Panc1 (cell line): ENCODE data around the gene OBP2A.

Source experiments
- POLR2AphosphoS5 ChIP-seq: IDR thresholded peaks from 2 replicates; pipeline ENCODE4 v1.6.1; 2012; ENCODE audit warnings: mild to moderate bottlenecking, low read depth, low read length, moderate library complexity
- SIN3A ChIP-seq: IDR thresholded peaks from 2 replicates; pipeline ENCODE4 v1.6.1; 2012; ENCODE audit warnings: low read depth, mild to moderate bottlenecking, low read length, moderate library complexity, borderline replicate concordance; ENCODE audit not compliant: insufficient read depth
- TCF7L2 ChIP-seq: IDR thresholded peaks from 2 replicates; pipeline ENCODE4 v1.6.1; 2011; ENCODE audit warnings: mild to moderate bottlenecking, low read depth, low read length, inconsistent platforms
- TF ChIP-seq, protein P1 (sequence below): fragments of 450-650 bp; IDR thresholded peaks from 2 replicates; pipeline ENCODE4 v1.5.1; 2017; ENCODE audit warnings: mild to moderate bottlenecking
- TF ChIP-seq, protein P2 (sequence below), 2 experiments: IDR thresholded peaks; 2 replicates each; pipeline ENCODE4 v1.6.1; 2011 to 2012; ENCODE audit warnings: low read depth in 2 of 2, control low read depth in 1 of 2, low read length in 1 of 2, mild to moderate bottlenecking in 1 of 2, moderate library complexity in 1 of 2; ENCODE audit not compliant: insufficient read depth in 1 of 2

DNA sequence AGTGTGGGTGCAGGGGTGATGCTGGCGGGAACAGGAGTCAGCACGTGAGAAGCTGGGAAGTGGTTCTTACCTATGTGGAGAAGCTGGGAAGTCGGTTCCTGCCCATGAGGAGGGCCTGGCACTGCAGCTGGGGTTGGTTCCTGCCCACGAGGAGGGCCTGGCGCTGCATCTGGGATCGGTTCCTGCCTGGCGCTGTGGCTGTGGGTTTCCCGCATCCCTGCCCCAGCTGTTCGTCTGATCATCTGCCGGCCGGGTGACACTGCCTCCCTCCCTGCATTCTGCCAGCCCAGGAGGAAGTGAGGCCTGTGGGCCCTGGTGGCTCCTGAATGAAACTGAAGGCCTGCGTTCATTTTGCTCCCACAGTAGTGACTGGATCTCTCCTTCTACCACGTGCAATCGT, 5.1 kb downstream of the OBP2A start:
- TF ChIP-seq, protein P1, sequence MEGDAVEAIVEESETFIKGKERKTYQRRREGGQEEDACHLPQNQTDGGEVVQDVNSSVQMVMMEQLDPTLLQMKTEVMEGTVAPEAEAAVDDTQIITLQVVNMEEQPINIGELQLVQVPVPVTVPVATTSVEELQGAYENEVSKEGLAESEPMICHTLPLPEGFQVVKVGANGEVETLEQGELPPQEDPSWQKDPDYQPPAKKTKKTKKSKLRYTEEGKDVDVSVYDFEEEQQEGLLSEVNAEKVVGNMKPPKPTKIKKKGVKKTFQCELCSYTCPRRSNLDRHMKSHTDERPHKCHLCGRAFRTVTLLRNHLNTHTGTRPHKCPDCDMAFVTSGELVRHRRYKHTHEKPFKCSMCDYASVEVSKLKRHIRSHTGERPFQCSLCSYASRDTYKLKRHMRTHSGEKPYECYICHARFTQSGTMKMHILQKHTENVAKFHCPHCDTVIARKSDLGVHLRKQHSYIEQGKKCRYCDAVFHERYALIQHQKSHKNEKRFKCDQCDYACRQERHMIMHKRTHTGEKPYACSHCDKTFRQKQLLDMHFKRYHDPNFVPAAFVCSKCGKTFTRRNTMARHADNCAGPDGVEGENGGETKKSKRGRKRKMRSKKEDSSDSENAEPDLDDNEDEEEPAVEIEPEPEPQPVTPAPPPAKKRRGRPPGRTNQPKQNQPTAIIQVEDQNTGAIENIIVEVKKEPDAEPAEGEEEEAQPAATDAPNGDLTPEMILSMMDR = no peak
- TF ChIP-seq, protein P2, sequence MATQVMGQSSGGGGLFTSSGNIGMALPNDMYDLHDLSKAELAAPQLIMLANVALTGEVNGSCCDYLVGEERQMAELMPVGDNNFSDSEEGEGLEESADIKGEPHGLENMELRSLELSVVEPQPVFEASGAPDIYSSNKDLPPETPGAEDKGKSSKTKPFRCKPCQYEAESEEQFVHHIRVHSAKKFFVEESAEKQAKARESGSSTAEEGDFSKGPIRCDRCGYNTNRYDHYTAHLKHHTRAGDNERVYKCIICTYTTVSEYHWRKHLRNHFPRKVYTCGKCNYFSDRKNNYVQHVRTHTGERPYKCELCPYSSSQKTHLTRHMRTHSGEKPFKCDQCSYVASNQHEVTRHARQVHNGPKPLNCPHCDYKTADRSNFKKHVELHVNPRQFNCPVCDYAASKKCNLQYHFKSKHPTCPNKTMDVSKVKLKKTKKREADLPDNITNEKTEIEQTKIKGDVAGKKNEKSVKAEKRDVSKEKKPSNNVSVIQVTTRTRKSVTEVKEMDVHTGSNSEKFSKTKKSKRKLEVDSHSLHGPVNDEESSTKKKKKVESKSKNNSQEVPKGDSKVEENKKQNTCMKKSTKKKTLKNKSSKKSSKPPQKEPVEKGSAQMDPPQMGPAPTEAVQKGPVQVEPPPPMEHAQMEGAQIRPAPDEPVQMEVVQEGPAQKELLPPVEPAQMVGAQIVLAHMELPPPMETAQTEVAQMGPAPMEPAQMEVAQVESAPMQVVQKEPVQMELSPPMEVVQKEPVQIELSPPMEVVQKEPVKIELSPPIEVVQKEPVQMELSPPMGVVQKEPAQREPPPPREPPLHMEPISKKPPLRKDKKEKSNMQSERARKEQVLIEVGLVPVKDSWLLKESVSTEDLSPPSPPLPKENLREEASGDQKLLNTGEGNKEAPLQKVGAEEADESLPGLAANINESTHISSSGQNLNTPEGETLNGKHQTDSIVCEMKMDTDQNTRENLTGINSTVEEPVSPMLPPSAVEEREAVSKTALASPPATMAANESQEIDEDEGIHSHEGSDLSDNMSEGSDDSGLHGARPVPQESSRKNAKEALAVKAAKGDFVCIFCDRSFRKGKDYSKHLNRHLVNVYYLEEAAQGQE (IDR thresholded peaks at IDR 0.05; ENCODE audit: insufficient read depth in 1 of 2, low read depth in 2 of 2, low read length in 1 of 2) = no peak
- TF ChIP-seq SIN3A (no peak), TCF7L2 (no peak), POLR2AphosphoS5 (no peak)
